ENCODE measurements around the gene EIF3L. TPM values are rescaled to one million over a fixed set of nuclear protein-coding genes. Genes with fewer than 3 reads are reported as not detected.

Gene EIF3L
- total and polyA plus RNA-seq, 2 donors (not counting 3 experiments of a cell fraction or from before 2014, with no cell fraction given) = 479 to 601 TPM

DNA sequence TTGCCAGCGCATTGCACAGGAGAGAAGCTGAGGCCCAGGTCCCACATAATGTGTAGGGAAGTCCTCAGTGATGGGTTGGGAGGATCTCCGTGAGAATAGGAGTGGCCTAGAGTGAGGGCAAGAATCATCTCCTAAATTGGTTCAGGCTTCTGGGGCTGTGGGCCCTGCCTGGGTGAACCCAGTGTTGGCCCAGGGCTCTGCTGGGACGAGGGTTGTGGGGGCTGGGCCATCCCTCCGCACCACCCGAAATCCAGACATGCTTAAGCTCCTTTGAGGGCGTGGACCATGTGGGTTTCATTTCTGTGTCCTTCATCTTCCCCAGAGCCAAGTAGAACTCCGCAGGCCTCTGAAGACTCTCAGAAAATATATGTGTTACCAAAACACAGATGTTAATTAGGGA lies 60.5 kb downstream of the EIF3L start:
- Histone ChIP-seq H3K27me3 (ENCODE audit: control insufficient read depth in 2 of 2, insufficient read depth in 2 of 2, low read length in 2 of 2) (no peaks in the 10 kb centered on the region), H3K36me3 (ENCODE audit: control insufficient read depth in 2 of 2, extremely low read depth in 1 of 2, insufficient read depth in 2 of 2, low read length in 2 of 2) (peaks cover 0 to 13% of the 10 kb centered on the region in 2 experiments), H3K9me3 (replicated peaks; ENCODE audit: control insufficient read depth, insufficient read depth, low read length) (no peaks in the 10 kb centered on the region), H3K4me3 (replicated peaks in 1 of 3; ENCODE audit: insufficient read depth in 1 of 3, low read depth in 1 of 3, low read length in 3 of 3) (no peak overlapping the region), H3K9me1 (replicated peaks; ENCODE audit: control insufficient read depth, extremely low read depth, insufficient read depth, low read length) (no peaks in the 10 kb centered on the region), H3K9ac (replicated peaks; ENCODE audit: extremely low read depth, insufficient read depth, low read length) (no peak overlapping the region), H3K4me2 (ENCODE audit: insufficient read depth, low read length) (no peak overlapping the region), H4K20me1 (replicated peaks; ENCODE audit: control insufficient read depth, extremely low read depth, insufficient read depth, low read length) (no peaks in the 10 kb centered on the region), H3K27ac (ENCODE audit: insufficient read depth, low read depth, low read length) (no peak overlapping the region), H3K79me2 (ENCODE audit: control insufficient read depth, insufficient read depth, low read length) (peaks cover 26% of the 10 kb centered on the region), H2AFZ (ENCODE audit: low read depth, low read length) (no peak overlapping the region), H3K4me1 (ENCODE audit: control insufficient read depth, extremely low read depth, insufficient read depth, low read length) (peaks cover 17% of the 10 kb centered on the region)
- TF ChIP-seq FOS (IDR thresholded peaks at IDR 0.05; ENCODE audit: borderline replicate concordance, insufficient read depth, low read length) = no peak
- TF ChIP-seq, protein P1, sequence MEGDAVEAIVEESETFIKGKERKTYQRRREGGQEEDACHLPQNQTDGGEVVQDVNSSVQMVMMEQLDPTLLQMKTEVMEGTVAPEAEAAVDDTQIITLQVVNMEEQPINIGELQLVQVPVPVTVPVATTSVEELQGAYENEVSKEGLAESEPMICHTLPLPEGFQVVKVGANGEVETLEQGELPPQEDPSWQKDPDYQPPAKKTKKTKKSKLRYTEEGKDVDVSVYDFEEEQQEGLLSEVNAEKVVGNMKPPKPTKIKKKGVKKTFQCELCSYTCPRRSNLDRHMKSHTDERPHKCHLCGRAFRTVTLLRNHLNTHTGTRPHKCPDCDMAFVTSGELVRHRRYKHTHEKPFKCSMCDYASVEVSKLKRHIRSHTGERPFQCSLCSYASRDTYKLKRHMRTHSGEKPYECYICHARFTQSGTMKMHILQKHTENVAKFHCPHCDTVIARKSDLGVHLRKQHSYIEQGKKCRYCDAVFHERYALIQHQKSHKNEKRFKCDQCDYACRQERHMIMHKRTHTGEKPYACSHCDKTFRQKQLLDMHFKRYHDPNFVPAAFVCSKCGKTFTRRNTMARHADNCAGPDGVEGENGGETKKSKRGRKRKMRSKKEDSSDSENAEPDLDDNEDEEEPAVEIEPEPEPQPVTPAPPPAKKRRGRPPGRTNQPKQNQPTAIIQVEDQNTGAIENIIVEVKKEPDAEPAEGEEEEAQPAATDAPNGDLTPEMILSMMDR (IDR thresholded peaks at IDR 0.05; ENCODE audit: extremely low read depth in 1 of 2, insufficient read depth in 1 of 2, low read depth in 1 of 2, low read length in 2 of 2) = no peak
- TF ChIP-seq MAX (IDR thresholded peaks at IDR 0.05; ENCODE audit: insufficient read depth, insufficient read length) = no peak
- no peak for TF ChIP-seq EZH2 (IDR thresholded peaks at IDR 0.05; ENCODE audit: borderline replicate concordance, low read depth, low read length, severe bottlenecking)
- no peak for TF ChIP-seq POLR2AphosphoS5 (IDR thresholded peaks at IDR 0.05; ENCODE audit: insufficient read depth, low read depth, low read length)
- no peak for TF ChIP-seq POLR2A (IDR thresholded peaks at IDR 0.05; ENCODE audit: low read depth, low read length)
- TF ChIP-seq JUN (IDR thresholded peaks at IDR 0.05; ENCODE audit: borderline replicate concordance, insufficient read depth, insufficient read length, low read depth) = no peak
- no peak for TF ChIP-seq GATA2 (IDR thresholded peaks at IDR 0.05; ENCODE audit: insufficient read depth, insufficient read length, low read depth, low read length)
- no peak for TF ChIP-seq MYC (IDR thresholded peaks at IDR 0.05; ENCODE audit: low read depth, low read length)
- DNase-seq (ENCODE audit: low read depth, low spot score) = no peak
- ChIA-PET POLR2A (no interaction called here), CTCF (interaction anchor here (1.4 kb wide), 1 partner anchor 45 kb away, joined by 3 read pairs; no protein-coding TSS in a partner anchor)
- no TSS peak for BruUV-seq (replicated peaks)
- intact Hi-C loops (cut with micrococcal nuclease) (loop anchor here (5.0 kb wide), 1 partner anchor 43 kb away; the partner anchor contains the start of genes C22orf23 and POLR2F), dilution Hi-C loops (cut with MboI; ENCODE audit: extremely low pct_ligation_motif_present, low sequenced_read_pairs) (no loop called here)
- FAIRE-seq = no peak

Data from endothelial cell of umbilical vein (primary cell).